GM19328 (cell line): ENCODE measurements around the gene GDPD5.

Experiments
- ATAC-seq: cut with Tn5 transposase; IDR thresholded peaks from one replicate; pipeline ENCODE4 v1.9.1; 2021; ENCODE audit warnings: mild to moderate bottlenecking, moderate library complexity; ENCODE audit not compliant: unreplicated experiment

The GDPD5 gene

GRCh38 chr11:75495749-75496304 is 29.9 kb downstream of the GDPD5 start:
- no peak for ATAC-seq

GRCh38 chr11:75493626-75494025 is 32.1 kb downstream of the GDPD5 start:
- ATAC-seq = no peak

DNA sequence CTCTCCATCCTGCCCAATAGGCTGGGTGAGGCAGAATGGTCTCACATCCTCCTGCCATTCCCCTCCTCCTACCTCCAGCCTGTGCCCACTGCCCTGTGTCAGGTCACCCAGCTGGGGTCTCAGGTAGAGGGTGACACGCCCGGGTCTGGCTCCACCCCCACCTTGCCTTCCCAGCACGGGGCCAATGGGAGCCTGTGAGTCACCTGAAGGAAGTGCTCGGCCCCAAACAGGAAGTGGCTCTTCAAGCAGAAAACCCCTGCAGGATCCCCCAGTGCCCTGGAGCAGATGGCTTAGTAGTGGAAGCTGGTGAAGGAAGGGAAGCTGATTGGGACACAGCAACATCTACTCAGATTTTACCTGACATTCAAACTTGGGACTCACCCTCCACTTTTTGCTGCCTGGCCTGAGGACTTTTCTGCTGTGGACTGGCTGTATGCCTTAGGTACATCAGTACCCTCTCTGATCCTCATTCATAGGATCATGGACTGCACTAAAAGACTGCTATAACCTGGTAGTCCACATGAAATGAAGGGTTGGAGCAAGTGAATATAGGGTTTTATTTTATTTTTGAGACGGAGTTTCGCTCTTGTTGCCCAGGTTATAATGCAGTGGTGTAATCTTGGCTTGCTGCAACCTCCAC is 33.4 kb downstream of the GDPD5 start:
- ATAC-seq = no peak

GRCh38 chr11:75491465-75491864 is 34.3 kb downstream of the GDPD5 start:
- ATAC-seq = no peak

- ATAC-seq = no peak
Observed at GRCh38 chr11:75490221-75491181, 35.2 kb downstream of the GDPD5 start.

DNA sequence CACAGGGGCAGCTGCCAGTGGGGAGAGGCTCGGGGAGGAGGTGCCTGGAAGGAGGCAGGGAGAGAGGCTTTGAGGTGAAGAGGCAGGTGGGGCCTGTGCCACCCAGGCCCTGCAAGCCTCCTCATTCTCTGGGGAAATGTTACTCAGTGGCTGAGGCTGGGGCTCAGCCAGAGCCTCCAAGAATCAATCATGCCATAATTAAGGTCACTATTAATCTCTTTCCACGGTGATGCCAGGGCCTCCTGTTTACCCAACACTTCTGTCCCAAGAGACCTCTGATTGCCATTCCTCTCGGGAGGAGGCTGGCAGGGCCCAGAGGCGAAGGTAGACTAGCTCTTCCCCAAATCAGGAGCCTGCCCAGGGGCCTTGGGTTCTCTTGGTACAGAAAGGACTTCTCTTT is 38.4 kb downstream of the GDPD5 start:
- ATAC-seq = no peak

GRCh38 chr11:75485742-75486141 is 40.0 kb downstream of the GDPD5 start:
- no peak for ATAC-seq

DNA sequence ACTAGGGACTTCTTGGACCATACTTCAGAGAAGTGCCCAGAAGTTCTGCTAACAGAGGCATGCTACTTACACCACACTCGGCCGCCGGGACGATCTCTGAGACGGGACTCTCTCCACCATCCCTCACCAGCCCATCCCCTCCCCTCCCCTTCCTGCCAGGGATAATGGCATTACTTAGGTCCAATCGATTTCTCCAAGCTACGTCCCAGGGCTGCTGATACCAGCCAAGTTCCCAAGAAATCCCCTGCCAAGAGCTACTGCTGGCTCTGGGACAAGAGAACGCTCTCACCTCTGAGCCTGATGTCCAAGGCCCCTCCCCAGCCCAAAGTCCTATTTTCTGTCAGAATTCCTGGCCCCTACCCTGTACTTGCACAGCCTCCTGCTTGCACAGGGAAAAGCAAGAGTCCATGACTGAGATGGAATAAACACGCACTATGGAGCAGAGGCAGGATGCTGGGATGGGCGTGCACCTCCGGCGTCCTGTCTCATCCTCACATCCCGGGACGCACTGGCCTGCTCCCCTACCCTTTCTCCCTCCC is 42.7 kb downstream of the GDPD5 start:
- ATAC-seq = no peak

- ATAC-seq = no peak
Observed at GRCh38 chr11:75481922-75482606, 43.7 kb downstream of the GDPD5 start.

DNA sequence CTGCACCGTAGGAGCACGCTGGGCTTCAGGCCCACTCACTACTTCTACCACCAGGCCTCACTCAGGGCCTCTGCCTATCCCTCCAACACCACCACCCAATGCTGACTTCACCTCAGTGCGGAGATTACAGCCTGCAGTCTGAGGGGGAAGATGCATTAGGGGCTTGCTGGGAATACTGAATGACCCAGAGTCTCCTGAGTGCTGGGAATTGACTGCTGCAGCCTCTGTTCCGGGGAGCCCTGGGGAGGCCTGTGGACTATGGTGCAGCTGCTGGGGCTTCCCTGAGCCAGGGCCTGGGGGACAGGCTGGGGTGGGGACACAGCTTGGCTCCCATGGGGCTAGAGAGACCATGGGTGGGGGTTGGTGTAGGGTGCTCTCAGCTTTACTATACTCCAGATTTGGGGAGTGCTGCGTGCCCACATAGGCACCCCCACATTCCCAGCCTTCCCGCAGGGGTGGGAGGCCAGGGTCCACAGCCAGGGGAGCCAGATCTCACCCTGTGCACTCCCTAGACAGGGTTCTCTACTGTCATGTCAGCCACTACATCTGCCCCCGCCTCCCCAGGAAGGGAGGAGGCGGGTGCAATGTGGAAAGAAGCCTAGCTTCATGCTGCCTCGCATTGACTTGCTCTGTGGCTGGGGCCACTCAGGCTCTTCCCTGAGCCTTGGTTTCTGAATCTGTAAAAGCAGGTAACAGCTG is 44.4 kb downstream of the GDPD5 start:
- no peak for ATAC-seq

- ATAC-seq = no peak
Observed at GRCh38 chr11:75480185-75481175, 45.3 kb downstream of the GDPD5 start.

- ATAC-seq = no peak
Observed at GRCh38 chr11:75479597-75480145, 46.1 kb downstream of the GDPD5 start.

- ATAC-seq = no peak
Observed at GRCh38 chr11:75478783-75479596, 46.8 kb downstream of the GDPD5 start.

DNA sequence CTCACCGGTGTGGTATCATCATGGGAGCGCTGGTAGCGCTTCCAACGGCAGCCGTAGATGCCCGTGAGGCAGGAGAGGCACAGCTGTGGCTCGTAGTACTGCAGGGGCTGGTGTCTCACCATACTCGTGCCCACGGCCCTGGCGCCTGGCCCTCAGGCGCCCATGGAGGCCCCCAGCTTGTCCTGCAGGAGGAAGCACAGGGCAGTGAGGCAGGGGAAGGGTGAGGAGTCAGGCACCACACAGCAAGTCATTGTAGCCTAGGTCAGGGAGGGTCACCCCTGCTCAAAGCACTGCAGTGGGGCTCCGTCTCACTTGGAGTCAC is 48.2 kb downstream of the GDPD5 start:
- no peak for ATAC-seq

GRCh38 chr11:75476739-75477613 is 48.8 kb downstream of the GDPD5 start:
- ATAC-seq = no peak

- no peak for ATAC-seq
Observed at GRCh38 chr11:75475767-75476650, 49.7 kb downstream of the GDPD5 start.
